ENCODE measurements around the gene THAP9.

Gene THAP9

GRCh38 chr4:82861529-82861928 lies 39.0 kb upstream of the THAP9 start:
- TF ChIP-seq FOXP2 (optimal IDR thresholded peaks at IDR 0.05; ENCODE audit: borderline replicate concordance, extremely low read depth, extremely low read length, insufficient read depth) (no peak), SIN3A (IDR thresholded peaks at IDR 0.05; ENCODE audit: borderline replicate concordance, insufficient read depth, low read length) (no peak), TAF1 (IDR thresholded peaks at IDR 0.05; ENCODE audit: borderline replicate concordance, insufficient read depth, low read length) (no peak), POLR2AphosphoS5 (IDR thresholded peaks at IDR 0.05; ENCODE audit: low read depth, low read length) (no peak), REST (IDR thresholded peaks at IDR 0.05; ENCODE audit: insufficient read depth in 1 of 2, low read depth in 2 of 2, low read length in 2 of 2) (no peak)

GRCh38 chr4:82864336-82864979 lies 36.1 kb upstream of the THAP9 start:
- TF ChIP-seq POLR2AphosphoS5 (IDR thresholded peaks at IDR 0.05; ENCODE audit: low read depth, low read length) (no peak), FOXP2 (optimal IDR thresholded peaks at IDR 0.05; ENCODE audit: borderline replicate concordance, extremely low read depth, extremely low read length, insufficient read depth) (no peak), REST (IDR thresholded peaks at IDR 0.05; ENCODE audit: insufficient read depth in 1 of 2, low read depth in 2 of 2, low read length in 2 of 2) (no peak), SIN3A (IDR thresholded peaks at IDR 0.05; ENCODE audit: borderline replicate concordance, insufficient read depth, low read length) (no peak), TAF1 (IDR thresholded peaks at IDR 0.05; ENCODE audit: borderline replicate concordance, insufficient read depth, low read length) (no peak)

DNA sequence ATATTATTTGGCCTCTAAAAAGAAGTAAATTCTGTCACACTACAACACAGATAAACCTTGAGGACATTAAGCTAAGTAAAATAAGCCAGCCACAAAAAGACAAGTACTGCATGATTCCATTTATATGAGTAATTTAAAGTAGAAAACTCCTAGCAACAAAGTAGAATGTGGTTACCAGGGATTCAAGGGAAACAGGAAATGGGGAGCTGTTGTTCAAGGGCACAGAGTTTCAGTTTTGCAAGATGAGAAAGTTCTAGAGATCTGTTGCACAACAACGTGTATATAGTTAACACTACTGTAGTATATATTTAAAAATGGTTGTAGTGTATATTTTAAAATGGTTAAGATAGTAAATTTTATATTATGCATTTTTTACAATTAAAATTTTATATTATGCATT lies 34.9 kb upstream of the THAP9 start:
- no peak for TF ChIP-seq FOXP2 (optimal IDR thresholded peaks at IDR 0.05; ENCODE audit: borderline replicate concordance, extremely low read depth, extremely low read length, insufficient read depth)
- TF ChIP-seq TAF1 (IDR thresholded peaks at IDR 0.05; ENCODE audit: borderline replicate concordance, insufficient read depth, low read length): no peak
- no peak for TF ChIP-seq REST (IDR thresholded peaks at IDR 0.05; ENCODE audit: insufficient read depth in 1 of 2, low read depth in 2 of 2, low read length in 2 of 2)
- no peak for TF ChIP-seq SIN3A (IDR thresholded peaks at IDR 0.05; ENCODE audit: borderline replicate concordance, insufficient read depth, low read length)
- no peak for TF ChIP-seq POLR2AphosphoS5 (IDR thresholded peaks at IDR 0.05; ENCODE audit: low read depth, low read length)

DNA sequence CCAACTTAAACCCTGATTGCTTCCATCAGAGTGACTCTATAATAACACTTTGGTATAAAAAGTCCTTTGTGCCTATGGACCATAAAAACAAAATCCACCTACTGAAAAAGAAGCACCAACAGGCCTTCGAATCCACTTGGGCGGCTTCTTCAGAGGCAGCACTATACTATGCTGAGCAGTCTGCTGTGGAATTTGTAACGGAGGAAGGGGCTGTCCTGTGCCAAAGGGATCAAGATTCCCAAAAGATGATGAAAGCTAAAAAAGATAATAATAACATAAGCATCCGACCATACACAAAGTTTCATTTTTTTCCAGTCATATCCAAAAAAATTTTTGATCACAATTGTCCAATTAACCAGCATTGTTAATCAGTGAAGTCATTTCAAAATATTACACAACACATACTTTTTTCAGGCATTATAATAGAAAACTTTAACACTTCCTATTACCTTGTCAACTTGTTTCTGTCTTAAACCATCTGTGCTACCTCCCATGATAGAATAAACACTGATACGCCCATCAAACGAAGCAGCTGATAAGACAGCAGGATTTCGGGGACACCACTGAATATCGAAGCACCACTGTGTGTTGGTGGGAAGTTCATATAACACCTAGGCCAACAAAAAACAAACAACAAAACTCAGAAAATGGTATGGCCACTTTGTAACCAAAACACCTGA lies 33.7 kb upstream of the THAP9 start:
- TF ChIP-seq FOXP2 (optimal IDR thresholded peaks at IDR 0.05; ENCODE audit: borderline replicate concordance, extremely low read depth, extremely low read length, insufficient read depth): no peak
- no peak for TF ChIP-seq SIN3A (IDR thresholded peaks at IDR 0.05; ENCODE audit: borderline replicate concordance, insufficient read depth, low read length)
- TF ChIP-seq TAF1 (IDR thresholded peaks at IDR 0.05; ENCODE audit: borderline replicate concordance, insufficient read depth, low read length): no peak
- TF ChIP-seq POLR2AphosphoS5 (IDR thresholded peaks at IDR 0.05; ENCODE audit: low read depth, low read length): no peak
- TF ChIP-seq REST (IDR thresholded peaks at IDR 0.05; ENCODE audit: insufficient read depth in 1 of 2, low read depth in 2 of 2, low read length in 2 of 2): no peak
